Fibroblast of peridontal ligament (primary cell): ENCODE results near the gene DGKI.
A peak's percentile ranks its signal among the peaks of the same experiment; 100 is the strongest.

ENCODE experiments used
- DNase-seq: peaks from one replicate; pipeline ENCODE4 v3.0.0-alpha.2; 2010; ENCODE audit errors: extremely low read depth

DGKI gene

GRCh38 chr7:137656227-137656849, 190.4 kb downstream of the DGKI start:
- peak; percentile 86 for DNase-seq

GRCh38 chr7:137655804-137656203, 191.0 kb downstream of the DGKI start:
- DNase-seq, result no peak

- peak; percentile 75 for DNase-seq
These were observed 194.1 kb downstream of the DGKI start for GRCh38 chr7:137652721-137653120.

- no peak for DNase-seq
These were observed 198.7 kb downstream of the DGKI start for GRCh38 chr7:137647905-137648565.

GRCh38 chr7:137642472-137642871, 204.3 kb downstream of the DGKI start:
- DNase-seq, result peak; percentile 96

GRCh38 chr7:137642031-137642430, 204.7 kb downstream of the DGKI start:
- peak; percentile 92 for DNase-seq

GRCh38 chr7:137636376-137636775, 210.4 kb downstream of the DGKI start:
- no peak for DNase-seq

GRCh38 chr7:137635874-137636273, 210.9 kb downstream of the DGKI start:
- no peak for DNase-seq

- no peak for DNase-seq
These were observed 211.6 kb downstream of the DGKI start for GRCh38 chr7:137635132-137635531.

- DNase-seq, result no peak
These were observed 212.4 kb downstream of the DGKI start for GRCh38 chr7:137634356-137634755.

GRCh38 chr7:137633133-137633532, 213.6 kb downstream of the DGKI start:
- peak; percentile 75 for DNase-seq

GRCh38 chr7:137628216-137628615, 218.6 kb downstream of the DGKI start:
- peak; percentile 35 for DNase-seq

GRCh38 chr7:137626469-137627067, 220.2 kb downstream of the DGKI start:
- DNase-seq, result peak; percentile 42

GRCh38 chr7:137625197-137625596, 221.6 kb downstream of the DGKI start:
- DNase-seq, result no peak

GRCh38 chr7:137619181-137619580, 227.6 kb downstream of the DGKI start:
- DNase-seq, result no peak

- DNase-seq, result no peak
These were observed 228.0 kb downstream of the DGKI start for GRCh38 chr7:137618748-137619147.

- no peak for DNase-seq
These were observed 233.7 kb downstream of the DGKI start for GRCh38 chr7:137613006-137613525.

GRCh38 chr7:137611606-137612005, 235.2 kb downstream of the DGKI start:
- DNase-seq, result no peak

GRCh38 chr7:137609500-137609899, 237.3 kb downstream of the DGKI start:
- peak; percentile 49 for DNase-seq

GRCh38 chr7:137606061-137606674, 240.6 kb downstream of the DGKI start:
- peak; percentile 92 for DNase-seq

- DNase-seq, result no peak
These were observed 243.7 kb downstream of the DGKI start for GRCh38 chr7:137603043-137603442.

GRCh38 chr7:137601642-137602041, 245.1 kb downstream of the DGKI start:
- DNase-seq, result no peak

GRCh38 chr7:137597856-137598255, 248.9 kb downstream of the DGKI start:
- no peak for DNase-seq
